Body of pancreas (tissue), 4 donors: Measurements from ENCODE around the gene NXF3. TPM values are rescaled to one million over a fixed set of nuclear protein-coding genes. Genes with fewer than 3 reads are reported as not detected.
A peak's percentile ranks its signal among the peaks of the same experiment; 100 is the strongest.

Source experiments
- ATAC-seq: fragments of 150-250 bp; one replicate; pipeline ENCODE4 v1.9.1; 2016
- DNase-seq, 4 donors: peaks; one replicate each; pipeline ENCODE4 v3.0.0-alpha.2; 2019
- H3K27ac ChIP-seq, 4 donors: fragments of 200-600 bp; sonication (generic); 1 replicate in 3 of 4; 2 replicates in 1 of 4; pipeline versions ENCODE4 v1.5.1 to v1.6.1; 2016 to 2019; ENCODE audit warnings: mild to moderate bottlenecking in 1 of 4, mixed read lengths in 1 of 4, moderate library complexity in 1 of 4
- H3K27me3 ChIP-seq, 2 donors: fragments of 200-600 bp; sonication (generic); one replicate each; pipeline ENCODE4 v1.6.0; 2016; ENCODE audit warnings: mild to moderate bottlenecking in 1 of 2
- H3K36me3 ChIP-seq, 2 donors: fragments of 200-600 bp; sonication (generic); replicated peaks in 1 of 2; 2 replicates each; pipeline ENCODE4 v1.5.1; 2016; ENCODE audit warnings: low read depth in 2 of 2; ENCODE audit not compliant: insufficient read depth in 1 of 2
- H3K4me1 ChIP-seq: fragments of 200-600 bp; sonication (generic); one replicate; pipeline ENCODE4 v1.6.0; 2016
- H3K4me3 ChIP-seq, 2 donors: fragments of 200-600 bp; sonication (generic); 1 replicate in 1 of 2; 2 replicates in 1 of 2; pipeline ENCODE4 v1.5.1; 2016 to 2019
- H3K9me3 ChIP-seq, 3 donors: fragments of 200-600 bp; sonication (generic); 1 replicate in 2 of 3; 2 replicates in 1 of 3; pipeline ENCODE4 v1.5.1; 2016
- POLR2A ChIP-seq, 3 donors: fragments of 450-650 bp; IDR thresholded peaks; one replicate each; pipeline ENCODE4 v1.6.1; 2016; ENCODE audit warnings: antibody characterized with exemption in 3 of 3, mild to moderate bottlenecking in 2 of 3
- WGBS, 2 donors: methylation state at CpG; one replicate each; pipeline ENCODE4 v1.1.5; 2017; 5-methylcytosine and 5-hydroxymethylcytosine counted together
- intact Hi-C: fragments of 100-400 bp; cut with DNase I; formaldehyde crosslinking; loops from one replicate; pipeline ENCODE4 v1.15.1; 2023
- total RNA-seq, 2 donors: library from RNA; depleted of rRNA; stranded (reverse); fragments of >200 nt; gene quantifications; one replicate each; pipeline ENCODE4 v1.1.0, GENCODE V29; 2016
- TF ChIP-seq, protein P1 (sequence below), 7 experiments: fragments of 450-650 bp in 4 of 7; fragments of 200-600 bp in 3 of 7; sonication (generic) in 3 of 7; IDR thresholded peaks; one replicate each; pipeline ENCODE4 v1.5.1; 2016 to 2019; ENCODE audit warnings: antibody characterized with exemption in 7 of 7

The NXF3 gene
- total RNA-seq, 2 donors from 2014 or later, result 0.26 TPM; not detected in 1

DNA sequence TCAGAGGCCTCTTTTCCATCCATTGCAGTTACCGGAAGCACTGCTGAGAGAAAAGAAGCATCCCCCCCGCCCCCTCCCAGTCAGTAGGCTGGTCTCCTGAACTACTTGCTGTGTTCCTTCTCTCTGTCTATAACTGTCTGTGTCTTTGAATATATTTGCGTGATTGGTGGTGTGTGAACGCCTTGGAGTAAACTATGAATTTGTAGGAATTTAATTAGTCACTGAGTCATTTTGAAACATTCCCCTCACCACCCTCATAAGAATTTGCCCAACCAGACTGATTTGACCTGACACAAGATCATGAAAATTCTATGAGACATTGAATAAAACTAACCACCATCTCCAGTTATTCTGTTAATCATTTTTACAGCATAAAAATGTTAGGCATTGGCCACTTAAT lies 6.7 kb upstream of the NXF3 start:
- no peak for DNase-seq
- H3K4me1 ChIP-seq, result no peaks in the 10 kb centered on the region
- no peaks in the 10 kb centered on the region for H3K9me3 ChIP-seq
- no peak overlapping the region for H3K4me3 ChIP-seq
- H3K27ac ChIP-seq, result peak overlapping the region in 1 of 4 donors; percentile 7
- no peak for ATAC-seq
- no peaks in the 10 kb centered on the region for H3K36me3 ChIP-seq
- TF ChIP-seq, protein P1, sequence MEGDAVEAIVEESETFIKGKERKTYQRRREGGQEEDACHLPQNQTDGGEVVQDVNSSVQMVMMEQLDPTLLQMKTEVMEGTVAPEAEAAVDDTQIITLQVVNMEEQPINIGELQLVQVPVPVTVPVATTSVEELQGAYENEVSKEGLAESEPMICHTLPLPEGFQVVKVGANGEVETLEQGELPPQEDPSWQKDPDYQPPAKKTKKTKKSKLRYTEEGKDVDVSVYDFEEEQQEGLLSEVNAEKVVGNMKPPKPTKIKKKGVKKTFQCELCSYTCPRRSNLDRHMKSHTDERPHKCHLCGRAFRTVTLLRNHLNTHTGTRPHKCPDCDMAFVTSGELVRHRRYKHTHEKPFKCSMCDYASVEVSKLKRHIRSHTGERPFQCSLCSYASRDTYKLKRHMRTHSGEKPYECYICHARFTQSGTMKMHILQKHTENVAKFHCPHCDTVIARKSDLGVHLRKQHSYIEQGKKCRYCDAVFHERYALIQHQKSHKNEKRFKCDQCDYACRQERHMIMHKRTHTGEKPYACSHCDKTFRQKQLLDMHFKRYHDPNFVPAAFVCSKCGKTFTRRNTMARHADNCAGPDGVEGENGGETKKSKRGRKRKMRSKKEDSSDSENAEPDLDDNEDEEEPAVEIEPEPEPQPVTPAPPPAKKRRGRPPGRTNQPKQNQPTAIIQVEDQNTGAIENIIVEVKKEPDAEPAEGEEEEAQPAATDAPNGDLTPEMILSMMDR (IDR thresholded peaks at IDR 0.05), result no peak
- no peak for TF ChIP-seq POLR2A (IDR thresholded peaks at IDR 0.05)
- intact Hi-C loops, result no loop called here
- WGBS, 2 donors, result 75 to 85% methylated on average over 2 to 3 of the region's 4 CpGs
- no peaks in the 10 kb centered on the region for H3K27me3 ChIP-seq

DNA sequence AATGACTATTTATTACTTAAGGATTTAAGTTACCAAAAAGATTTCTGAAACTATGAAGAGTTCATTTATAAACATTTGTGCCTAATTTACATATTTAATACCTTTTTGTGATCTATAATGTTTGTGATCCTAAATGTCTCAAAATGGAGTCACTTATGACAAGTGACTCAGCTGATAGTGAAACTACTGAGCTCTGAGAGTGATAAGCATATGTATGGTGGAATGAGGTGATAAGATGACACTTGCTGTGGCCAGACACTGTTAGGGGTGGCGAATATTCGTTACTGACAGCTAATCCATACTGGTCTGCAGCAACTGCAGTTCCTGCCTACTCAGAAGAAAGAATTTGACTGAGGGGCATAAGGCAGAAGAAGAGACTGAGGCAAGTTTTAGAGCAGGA lies 5.5 kb upstream of the NXF3 start:
- DNase-seq, result no peak
- no peaks in the 10 kb centered on the region for H3K36me3 ChIP-seq
- no peaks in the 10 kb centered on the region for H3K4me1 ChIP-seq
- H3K9me3 ChIP-seq, result no peaks in the 10 kb centered on the region
- no peak overlapping the region for H3K27ac ChIP-seq
- no peak for ATAC-seq
- WGBS, 2 donors, result 47 to 57% methylated on average over 2 of the region's 2 CpGs
- no peaks in the 10 kb centered on the region for H3K27me3 ChIP-seq
- no peak overlapping the region for H3K4me3 ChIP-seq
- TF ChIP-seq, protein P1 (IDR thresholded peaks at IDR 0.05), result no peak
- TF ChIP-seq POLR2A (IDR thresholded peaks at IDR 0.05), result no peak
- intact Hi-C loops, result no loop called here

DNA sequence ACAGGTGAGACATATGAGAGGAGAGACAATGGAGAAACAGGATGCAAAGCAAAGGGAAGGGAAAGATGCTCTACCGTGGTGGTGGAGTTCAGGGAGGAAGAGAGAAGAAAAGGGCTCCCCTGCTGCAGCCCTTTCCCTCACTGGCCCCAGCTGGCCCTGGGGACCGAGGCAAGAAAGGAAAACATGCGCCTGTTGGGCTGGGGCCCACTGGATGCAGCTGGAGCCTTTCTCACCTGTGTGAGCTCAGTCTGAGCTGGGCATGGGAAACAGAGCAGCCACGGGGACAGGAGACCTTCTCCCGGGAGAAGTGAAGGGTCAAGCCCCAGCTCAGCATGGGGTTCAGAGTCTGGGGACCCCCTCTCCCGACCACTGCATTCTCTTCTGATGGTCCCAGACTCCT lies 11.9 kb downstream of the NXF3 start:
- DNase-seq (peak; percentile 42 to 67 (median 50)), ATAC-seq (no peak)
- Histone ChIP-seq H3K27ac (no peak overlapping the region), H3K9me3 (no peaks in the 10 kb centered on the region), H3K4me3 (no peak overlapping the region), H3K4me1 (no peaks in the 10 kb centered on the region), H3K27me3 (no peaks in the 10 kb centered on the region), H3K36me3 (no peaks in the 10 kb centered on the region)
- WGBS, 2 donors, result 24 to 34% methylated on average over 3 to 6 of the region's 6 CpGs
- intact Hi-C loops, result no loop called here
- TF ChIP-seq POLR2A (IDR thresholded peaks at IDR 0.05), result no peak
- TF ChIP-seq, protein P1 (IDR thresholded peaks at IDR 0.05), result no peak

DNA sequence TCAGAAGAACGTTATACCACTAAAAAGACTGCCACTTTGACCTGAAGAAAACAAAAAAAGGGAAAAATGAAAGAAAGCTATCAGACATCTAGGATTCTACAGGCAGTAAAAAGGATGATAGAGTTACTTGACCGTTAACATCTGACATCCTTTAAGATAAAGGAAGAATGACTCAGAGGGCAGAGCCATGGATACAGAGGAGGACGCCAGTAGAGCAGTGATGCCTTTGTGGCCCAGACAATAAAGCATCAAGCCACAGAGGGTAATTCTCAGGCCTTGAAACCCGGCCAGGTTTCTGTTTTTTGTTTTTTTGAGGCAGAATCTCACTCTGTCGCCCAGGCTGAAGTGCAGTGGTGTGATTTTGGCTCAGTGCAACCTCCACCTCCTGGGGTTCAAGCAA lies 19.5 kb downstream of the NXF3 start:
- Histone ChIP-seq H3K9me3 (no peaks in the 10 kb centered on the region), H3K36me3 (no peaks in the 10 kb centered on the region), H3K27ac (no peak overlapping the region), H3K4me1 (no peaks in the 10 kb centered on the region), H3K27me3 (no peaks in the 10 kb centered on the region), H3K4me3 (no peak overlapping the region)
- DNase-seq (no peak), ATAC-seq (no peak)
- TF ChIP-seq, protein P1 (IDR thresholded peaks at IDR 0.05), result no peak
- no peak for TF ChIP-seq POLR2A (IDR thresholded peaks at IDR 0.05)
- intact Hi-C loops, result no loop called here
- WGBS, 2 donors, result 67 to 81% methylated on average over 4 to 5 of the region's 5 CpGs

GRCh38 chrX:103066606-103067005 lies 26.3 kb downstream of the NXF3 start:
- Histone ChIP-seq H3K36me3 (no peaks in the 10 kb centered on the region), H3K27ac (no peak overlapping the region), H3K9me3 (no peaks in the 10 kb centered on the region), H3K4me1 (peaks cover 5% of the 10 kb centered on the region), H3K4me3 (no peak overlapping the region), H3K27me3 (no peaks in the 10 kb centered on the region)
- ATAC-seq (no peak), DNase-seq (no peak)
- WGBS, 2 donors, result 38 to 53% methylated on average over 1 of the region's 1 CpG
- TF ChIP-seq, protein P1 (IDR thresholded peaks at IDR 0.05), result no peak
- no peak for TF ChIP-seq POLR2A (IDR thresholded peaks at IDR 0.05)
- intact Hi-C loops, result no loop called here
